KG1 (cell line): ENCODE measurements around the gene HOMER1.

Experiments
- DNase-seq: peaks from one replicate; lab custom pipeline; 2025; lab: John Stamatoyannopoulos, UW

Gene HOMER1, protein sequence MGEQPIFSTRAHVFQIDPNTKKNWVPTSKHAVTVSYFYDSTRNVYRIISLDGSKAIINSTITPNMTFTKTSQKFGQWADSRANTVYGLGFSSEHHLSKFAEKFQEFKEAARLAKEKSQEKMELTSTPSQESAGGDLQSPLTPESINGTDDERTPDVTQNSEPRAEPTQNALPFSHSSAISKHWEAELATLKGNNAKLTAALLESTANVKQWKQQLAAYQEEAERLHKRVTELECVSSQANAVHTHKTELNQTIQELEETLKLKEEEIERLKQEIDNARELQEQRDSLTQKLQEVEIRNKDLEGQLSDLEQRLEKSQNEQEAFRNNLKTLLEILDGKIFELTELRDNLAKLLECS

DNA sequence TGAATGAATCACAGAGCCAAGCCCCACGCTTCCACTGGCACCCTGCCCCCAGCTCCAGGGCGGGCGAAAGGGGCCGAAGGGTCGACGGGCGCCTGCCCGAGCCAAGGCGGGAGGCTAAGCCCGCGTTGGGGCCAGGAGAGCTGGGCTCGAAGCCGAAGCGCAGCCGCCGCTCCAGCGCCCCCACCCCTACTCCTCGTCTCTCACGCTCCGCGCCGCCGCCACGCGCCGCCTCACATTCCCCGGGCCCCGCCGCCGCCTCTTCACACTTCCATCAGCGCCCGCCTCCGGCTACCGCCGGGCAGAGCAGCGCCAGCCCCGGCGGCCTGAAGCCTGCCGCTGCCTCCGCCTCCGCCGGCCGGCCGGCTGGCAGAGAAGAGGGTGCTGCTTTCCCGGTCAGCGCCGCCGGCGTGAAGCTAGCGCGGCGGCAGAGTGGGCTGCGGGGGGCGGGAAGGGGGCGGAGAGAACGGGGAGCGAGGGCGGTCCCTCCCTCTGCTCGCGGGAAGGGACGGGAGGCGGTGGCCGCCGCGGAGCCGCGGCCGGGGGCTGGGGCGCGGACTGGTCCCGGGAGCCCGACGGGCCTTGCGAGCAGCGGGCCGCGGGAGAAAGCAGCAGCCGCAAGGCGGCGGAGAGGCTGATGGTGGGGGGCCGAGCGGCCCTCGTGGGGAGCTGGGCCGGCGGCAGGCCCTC, at the start of gene HOMER1:
TSS of gene HOMER1 (minus strand) at position 431 of the 687 bp plus-strand sequence. CDS start 1,360 bp downstream, outside the sequence.
- peak; percentile 75 for DNase-seq

DNA sequence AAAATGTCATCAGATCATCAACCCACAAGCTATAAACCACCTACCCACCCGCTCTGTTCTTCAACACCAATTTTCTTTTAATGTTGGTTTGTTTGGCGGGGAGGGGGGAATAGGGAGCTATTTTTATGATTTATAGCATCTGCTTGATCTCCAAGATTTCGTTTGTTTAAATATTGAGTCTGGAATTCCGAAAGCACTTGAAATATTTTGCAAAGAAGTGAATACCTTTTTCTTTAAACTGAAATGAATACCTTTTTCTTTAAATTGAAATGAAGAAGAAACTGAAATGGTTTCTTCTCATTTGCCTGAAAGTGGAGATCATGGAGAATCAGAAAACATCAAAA, 49.3 kb upstream of the HOMER1 start:
- no peak for DNase-seq

DNA sequence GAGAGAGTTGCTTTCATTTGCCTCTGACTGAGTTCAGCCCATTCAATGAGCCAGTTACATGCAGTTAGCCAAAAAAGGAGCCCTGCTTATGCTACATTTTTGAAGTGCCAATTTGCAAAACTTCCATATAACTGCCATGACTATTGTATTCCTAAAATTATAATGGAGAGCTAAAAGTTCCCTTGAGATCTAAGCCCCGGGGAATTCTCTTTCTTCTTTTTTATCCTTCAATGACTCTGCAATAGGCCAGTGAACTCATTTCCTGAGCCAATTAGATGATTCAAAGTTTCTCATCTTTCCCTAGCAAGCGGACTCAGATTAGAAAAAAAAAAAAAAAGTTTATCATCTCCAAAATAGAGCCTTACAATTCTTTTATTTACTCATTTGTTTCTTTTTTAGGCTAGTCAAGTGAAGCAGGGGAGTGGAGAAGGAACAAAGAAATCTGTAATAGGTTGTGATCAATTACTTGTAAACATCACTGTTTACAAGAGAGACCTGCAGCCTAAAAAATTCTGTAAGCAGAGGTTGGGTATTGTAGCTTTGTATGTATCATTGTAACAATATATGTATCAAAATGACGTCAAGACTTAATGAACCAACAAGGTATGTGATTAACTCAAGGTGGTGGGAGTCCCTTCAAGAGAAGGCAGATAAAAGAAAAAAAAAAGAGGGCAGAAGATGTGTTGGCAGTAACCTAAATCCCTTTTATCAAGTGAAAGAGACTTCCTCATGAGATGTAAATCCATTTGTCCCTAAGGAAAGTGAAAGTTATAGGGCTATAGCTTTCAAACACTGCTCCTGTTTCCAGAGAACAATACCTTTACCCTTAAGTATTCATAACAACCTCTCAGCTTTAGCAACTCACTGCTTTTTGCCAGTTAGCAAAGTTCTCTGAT, 48.7 kb upstream of the HOMER1 start:
- DNase-seq, result no peak

DNA sequence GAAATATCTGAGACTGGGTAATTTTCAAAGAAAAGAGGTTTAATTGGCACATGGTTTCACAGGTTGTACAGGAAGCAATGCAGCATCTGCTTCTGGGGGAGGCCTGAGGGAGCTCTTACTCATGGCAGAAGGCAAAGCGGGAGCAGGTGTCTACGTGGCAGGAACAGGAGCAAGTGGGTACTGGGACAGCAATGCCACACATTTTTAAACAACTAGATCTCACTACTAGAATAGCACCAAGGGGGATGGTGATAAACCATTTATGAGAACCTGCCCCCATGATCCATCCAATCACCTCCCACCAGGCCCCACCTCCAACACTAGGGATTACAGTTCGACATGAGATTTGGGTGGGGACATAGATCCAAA, 47.6 kb upstream of the HOMER1 start:
- no peak for DNase-seq

DNA sequence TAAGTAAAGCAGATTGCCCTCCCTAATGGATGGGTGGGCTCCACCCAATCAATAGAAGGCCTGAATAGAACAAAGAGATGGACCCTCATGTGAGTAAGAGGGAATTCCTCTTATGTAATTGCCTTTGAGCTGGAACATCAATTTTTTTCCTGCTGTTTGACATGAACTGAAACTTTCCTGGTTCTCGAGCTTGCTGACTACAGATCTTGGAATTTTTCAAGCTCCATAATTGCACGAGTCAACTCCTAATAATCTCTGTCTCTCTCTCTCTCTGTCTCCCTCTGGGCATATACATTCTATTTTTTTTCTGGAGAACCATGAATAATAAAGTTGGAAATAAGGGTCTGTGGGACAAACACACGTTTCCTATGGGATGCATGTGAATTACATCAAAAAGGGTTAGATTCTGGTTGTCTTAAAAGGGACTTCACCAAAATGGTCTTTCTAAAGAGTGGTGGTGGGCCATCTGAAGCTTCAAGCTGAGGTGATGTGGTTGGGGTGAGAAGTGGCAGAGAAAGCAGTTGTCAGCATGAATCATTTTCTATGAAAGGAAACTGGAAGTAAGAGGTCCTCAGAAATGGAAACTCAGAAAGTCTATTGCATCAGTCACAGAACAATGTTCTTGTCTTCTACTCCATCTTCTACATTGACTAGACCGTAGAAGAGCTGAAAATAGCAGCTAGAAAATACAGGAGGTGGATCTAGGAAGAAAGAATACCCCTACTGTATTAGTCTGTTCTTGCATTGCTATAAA, 47.0 kb upstream of the HOMER1 start:
- DNase-seq, result no peak

DNA sequence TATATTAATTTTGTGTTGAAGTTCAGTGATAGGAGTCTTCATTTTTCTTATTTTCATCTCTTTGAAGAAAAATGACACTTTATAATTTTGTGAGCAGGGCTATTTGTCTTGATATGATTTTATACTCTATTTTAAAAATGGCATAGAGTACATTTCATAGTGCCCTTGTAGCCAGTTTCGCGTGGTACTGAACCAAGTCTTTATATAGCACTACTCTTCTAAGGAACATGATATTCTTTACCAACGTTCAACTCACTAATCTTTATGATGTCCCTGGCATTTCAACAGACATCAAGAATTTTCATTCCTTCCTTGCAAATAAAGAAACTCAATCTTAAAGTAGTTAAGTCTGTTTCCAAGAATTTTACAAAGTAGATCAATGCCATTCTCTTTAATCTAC, 41.5 kb upstream of the HOMER1 start:
- no peak for DNase-seq

DNA sequence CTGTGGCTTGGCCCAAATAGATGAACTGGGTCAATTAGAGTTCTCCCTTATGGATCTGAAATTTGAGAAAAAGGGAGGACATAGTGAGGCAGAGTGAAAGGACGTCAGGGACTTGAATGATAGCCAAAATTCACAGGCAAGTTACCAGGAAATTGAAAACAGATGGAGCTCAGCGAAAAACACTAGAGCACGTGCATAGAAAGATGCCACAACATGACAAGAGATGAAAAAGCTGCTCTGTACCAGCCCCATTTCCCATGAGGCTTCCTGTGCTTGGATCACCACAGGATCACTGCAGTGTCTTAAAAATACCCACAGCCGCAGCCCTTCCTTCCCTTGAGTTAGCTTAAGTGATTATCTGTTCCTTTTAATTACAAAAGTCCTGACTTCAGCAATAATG, 39.0 kb upstream of the HOMER1 start:
- DNase-seq, result no peak

DNA sequence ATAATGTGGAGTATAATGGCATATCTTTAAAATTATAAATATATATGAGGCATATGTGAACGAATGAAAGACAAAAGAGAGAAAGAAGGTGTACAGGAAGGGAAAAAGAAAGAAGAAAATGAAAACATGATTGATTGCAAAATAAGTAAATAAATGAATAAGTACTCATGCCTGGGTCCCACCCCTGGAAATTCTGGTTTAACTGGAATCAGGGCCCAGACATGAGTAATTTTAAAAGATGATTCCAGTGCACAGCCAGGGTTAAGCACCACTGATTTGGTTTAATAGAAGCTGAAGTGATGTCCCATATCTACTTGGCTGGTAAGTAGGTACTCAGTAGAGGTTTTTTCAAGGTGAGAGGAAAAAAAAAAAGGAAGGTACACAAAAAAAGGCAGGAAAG, 34.0 kb upstream of the HOMER1 start:
- no peak for DNase-seq

DNA sequence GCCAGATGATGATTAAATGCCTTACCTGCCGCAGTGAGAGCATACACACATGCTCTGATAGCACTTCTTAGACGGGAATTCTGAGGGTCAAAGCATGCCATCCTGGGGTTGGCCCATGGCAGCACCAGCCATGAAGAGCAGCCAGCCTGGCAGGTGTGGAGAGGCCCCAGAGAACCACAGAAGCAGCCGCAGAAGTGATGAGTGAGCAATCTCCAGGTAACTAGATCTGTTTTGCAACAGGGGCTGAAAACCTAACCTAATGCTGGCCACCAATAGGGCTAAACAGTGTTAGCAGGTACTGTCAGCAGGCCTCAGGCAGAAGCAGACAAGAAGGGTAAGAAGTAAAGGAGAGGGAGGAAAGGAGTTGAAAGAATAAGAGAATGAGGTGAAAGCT, 33.5 kb upstream of the HOMER1 start:
- DNase-seq, result no peak

DNA sequence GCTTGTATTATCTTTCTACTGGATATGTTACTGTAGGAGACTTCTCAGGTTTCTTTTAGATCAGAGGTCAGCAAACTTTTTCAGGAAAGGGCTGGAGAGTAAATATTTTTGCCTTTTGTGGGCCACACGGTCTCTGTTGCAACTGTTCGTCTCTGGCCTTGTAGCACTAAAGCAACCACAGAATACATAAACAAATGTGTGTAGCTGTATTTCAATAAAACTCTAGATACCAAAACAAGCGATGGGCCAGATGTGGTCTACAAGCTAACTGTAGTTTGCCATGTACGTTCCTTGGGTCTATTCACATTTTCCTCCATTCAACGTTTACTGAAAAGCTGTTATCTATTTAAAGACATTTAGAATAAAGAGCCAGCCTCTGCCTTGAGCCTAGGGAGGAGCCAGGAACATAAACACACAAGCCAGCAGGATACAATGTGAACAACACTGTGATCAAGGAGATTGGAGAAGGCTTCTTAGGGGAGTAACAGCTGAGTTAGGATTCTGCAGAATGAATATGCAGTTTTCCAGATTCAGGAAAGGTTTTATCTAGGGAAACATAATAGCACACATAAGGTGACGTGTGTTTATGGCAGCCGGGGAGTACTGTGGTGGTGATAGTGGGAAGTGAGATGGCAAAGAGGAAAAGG, 33.0 kb upstream of the HOMER1 start:
- no peak for DNase-seq

DNA sequence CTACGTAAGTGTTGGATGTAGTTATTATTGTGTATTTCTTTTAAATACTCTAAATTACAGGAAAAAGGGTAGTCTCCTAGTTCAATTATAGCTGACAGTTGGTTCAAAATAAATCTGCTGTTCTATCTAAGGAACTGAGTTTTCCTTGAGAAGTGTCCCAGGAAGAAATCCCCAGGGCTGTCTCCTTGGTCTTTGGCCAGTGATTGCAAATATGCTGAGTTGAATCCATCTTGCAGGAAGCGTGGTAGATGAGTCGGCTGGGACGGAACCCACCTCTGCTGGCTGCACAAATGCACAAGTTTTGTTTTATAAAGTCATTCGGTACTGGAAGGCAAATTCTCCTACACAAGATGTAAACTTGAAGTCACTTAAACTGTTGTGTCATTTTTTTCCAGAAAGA, 30.2 kb upstream of the HOMER1 start:
- DNase-seq, result no peak

DNA sequence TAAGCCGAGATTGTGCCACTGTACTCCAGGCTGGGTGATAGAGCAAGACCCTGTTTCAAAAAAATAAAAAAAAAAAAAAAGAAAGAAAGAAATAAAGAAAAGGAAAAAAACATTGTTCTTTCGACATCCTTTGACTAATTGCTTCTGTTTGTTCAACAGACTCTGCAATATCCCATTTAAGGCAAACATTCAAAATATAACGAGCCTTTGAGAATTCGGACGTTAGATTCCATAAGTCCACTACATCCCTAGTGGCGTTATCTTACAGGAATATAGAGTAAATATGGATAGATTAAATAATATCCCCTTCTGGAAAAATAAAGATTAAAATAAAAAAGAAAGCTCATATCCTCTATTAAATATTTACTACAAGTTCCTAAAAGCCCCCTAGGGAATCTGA, 27.0 kb upstream of the HOMER1 start:
- DNase-seq, result no peak

DNA sequence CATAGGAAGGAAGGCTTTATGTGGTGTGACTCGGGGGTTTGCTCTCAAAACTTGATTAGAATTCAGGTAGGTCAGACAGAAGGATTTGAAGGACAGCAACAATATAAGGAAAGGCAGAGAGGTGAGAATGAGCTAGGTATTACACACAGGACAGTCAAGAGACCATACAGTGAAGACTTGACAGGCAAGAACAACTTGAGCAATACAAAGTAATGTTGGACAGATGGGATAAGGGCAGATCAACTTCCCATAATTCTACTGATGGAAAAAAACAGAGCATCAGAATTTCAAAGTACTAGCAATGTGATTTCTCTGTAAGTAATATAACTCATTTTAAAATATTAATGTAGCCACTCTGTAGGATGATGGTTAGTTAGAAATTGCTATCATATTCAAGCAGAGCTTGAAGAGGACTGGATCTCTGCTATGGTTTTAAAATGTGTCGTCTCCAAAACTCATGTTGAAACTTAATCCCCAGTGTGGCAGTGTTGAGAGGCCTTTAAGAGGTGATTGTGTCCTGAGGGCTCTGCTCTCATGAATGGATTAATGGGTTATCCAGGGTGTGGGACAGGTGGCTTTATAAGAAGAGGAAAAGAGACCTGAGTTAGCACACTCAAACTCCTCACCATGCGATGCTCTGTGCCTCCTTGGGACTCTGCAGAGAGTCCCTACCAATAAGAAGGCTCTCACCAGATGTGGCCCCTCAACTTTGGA, 22.4 kb upstream of the HOMER1 start:
- DNase-seq, result no peak

DNA sequence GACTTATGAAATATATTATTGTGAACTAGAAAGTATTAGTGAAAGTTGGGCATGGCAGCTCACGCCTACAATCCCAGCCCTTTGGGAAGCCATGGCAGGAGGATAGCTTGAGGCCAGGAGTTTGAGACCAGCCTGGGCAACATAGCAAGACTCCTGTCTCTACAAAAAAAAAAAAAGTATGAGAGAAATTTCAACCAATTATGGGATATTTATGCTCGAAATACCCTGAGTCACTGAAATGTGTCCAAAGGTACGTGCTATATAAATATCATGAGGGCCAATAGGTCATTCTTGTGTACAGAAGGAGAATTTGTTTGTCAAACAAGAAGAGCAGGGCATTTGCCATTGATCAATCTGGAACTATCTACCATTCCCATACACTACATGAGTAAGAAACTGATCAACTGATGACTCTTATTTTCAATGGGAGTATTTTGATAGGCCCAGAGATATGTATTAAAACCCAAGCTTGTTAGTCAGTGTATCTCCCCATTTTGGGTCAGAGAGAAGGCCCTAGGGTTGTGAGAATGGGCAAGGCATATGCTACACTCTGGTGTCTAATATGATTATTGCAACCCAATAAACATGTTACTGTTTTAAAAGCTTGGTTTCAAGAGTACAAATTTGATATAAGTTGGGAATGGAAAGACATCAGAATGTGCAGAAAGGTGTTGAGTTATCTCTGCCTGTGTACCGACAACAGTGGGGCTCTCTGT, 21.7 kb upstream of the HOMER1 start:
- DNase-seq, result no peak

DNA sequence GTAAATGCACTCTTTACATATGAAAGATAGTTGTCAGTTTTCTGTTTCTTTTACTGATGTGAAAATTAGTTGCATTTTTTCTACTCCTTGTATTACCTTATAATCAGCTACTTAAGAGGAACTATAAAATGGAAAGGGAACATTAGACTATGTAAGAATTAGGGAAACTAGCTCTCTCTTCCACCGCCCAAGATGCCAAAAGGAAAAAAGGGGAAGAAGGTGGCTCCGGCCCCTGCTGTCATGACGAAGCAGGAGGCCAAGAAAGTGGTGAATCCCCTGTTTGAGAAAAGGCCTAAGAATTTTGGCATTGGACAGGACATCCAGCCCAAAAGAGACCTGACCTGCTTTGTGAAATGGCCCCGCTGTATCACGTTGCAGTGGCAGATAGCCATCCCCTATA, 15.2 kb upstream of the HOMER1 start:
- DNase-seq, result no peak

DNA sequence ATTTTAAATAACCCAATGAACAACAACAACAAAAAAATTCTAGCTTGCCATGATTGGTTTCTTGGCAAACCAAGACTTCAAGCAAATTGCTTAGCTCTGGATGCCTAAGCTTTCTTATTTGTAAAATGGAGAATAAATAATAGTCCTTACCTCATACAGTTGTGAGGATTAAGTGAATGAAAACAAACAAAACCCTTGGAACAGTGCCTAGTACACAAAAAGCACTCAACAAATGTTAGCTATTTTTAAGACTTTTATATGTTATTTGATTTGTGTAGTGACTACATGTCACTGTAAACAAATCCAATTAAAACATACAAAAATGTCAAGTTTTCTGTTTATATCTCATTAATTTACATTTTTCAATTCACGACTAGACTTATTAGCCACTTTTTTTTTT, 13.5 kb upstream of the HOMER1 start:
- no peak for DNase-seq

DNA sequence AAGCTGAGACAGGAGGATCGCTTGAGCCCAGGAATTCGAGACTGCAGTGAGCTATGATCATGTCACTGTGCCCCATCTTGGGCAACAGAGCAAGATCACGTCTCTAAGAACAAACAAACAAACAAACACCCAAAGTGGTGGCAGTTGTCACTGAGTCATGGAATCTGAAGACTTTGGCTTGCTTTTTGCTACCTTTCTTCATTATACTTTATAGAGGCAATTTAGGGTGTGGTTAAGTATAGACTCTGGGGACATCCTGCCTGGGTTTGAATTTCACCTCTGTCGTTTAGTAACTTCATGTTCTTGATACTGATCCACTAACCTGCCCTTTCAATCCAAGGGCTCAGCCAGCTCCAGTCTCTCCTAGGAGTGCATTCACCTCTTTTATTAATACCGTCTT, 13.0 kb upstream of the HOMER1 start:
- no peak for DNase-seq

DNA sequence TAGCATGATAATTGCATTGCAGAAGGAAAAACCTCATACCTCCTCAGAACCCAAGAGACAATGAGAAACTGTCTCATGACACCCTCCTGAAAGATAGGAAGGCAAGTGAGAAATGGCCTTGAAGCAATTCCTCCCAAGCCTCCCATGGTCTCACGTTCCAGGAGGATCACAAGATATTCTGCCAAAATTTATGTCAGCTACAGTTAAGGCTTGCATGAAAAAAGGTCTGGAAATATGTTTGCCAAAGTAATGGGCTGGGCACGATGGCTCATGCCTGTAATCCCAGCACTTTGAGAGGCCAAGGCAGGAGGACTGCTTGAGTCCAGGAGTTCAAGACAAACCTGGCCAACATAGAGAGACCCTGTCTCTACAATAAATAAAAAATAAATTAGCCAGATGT, 12.6 kb upstream of the HOMER1 start:
- no peak for DNase-seq

DNA sequence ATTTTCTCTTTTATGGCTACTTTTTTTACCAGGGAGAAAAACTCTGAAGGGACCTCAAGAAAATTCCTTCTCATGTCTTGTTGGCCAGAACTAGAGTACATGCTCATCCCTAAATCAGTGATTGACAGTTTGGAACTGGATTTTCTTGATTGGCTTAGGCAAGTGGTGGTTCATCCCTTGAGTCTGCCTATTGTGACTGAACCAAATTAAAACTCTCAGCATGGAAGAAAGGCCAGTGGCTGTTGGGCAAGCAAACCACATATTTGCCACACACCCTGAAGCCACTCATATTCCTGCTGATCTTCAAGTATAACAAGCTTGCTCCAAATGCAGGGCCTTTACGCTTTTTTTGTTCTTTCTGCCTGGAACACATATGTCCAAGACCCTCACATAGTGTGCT, 7.2 kb upstream of the HOMER1 start:
- DNase-seq, result no peak

DNA sequence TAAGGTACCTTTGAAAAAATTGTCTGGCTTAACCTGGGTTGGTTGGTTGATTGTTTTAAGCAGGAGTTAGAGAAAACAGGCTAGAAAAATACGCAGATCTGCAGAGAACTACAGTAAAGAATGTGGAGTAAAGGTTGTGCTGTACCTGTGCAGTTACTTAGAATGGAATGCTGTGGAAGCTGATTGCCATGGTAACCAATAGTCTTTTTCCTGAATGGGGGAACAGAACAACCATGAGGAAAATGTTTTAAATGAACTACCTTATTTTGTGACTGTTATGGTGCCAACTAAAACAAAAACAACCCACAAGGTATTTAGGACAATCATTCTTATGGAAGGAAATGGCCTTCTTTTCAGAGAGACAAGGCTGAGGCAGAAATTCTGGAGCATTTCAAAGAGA, 4.8 kb upstream of the HOMER1 start:
- no peak for DNase-seq
